ENCODE measurements around the gene B4GAT1. TPM values are rescaled to one million over a fixed set of nuclear protein-coding genes. Genes with fewer than 3 reads are reported as not detected.

B4GAT1 gene
- polyA plus RNA-seq, 1 of the 3 experiments (the other 2 are of a cell fraction), result 26.4 TPM

- H4K20me1 ChIP-seq (ENCODE audit: insufficient read depth), result no peaks in the 10 kb centered on the region; the same call in 1 of the 2 replicates
- 6% methylated on average over 14 of the region's 22 CpGs for WGBS (ENCODE audit: low lambda C conversion rate)
- H3F3A ChIP-seq (replicated peaks; ENCODE audit: insufficient read depth), result peaks cover 10% of the 10 kb centered on the region
- DNase-seq, result peak; percentile 94
- H3K79me2 ChIP-seq (ENCODE audit: insufficient read depth), result peaks cover 17% of the 10 kb centered on the region
- H3K4me2 ChIP-seq, result peak within 1 kb of the TSS; percentile 90
- POLR2A ChIA-PET, result interaction anchor here (0.7 to 3.2 kb wide), 4 partner anchors 24 to 69 kb away, joined by 3 to 33 read pairs (median 6); partner anchors contain the start of genes RAB1B and SLC29A2
- peak within 1 kb of the TSS; percentile 68 to 69 for H3K4me3 ChIP-seq (ENCODE audit: low read depth in 2 of 2, low read length in 1 of 2)
- CTCF ChIA-PET, result interaction anchor here (0.6 to 8.8 kb wide), 20 partner anchors 8 to 173 kb away, joined by 3 to 280 read pairs (median 5); partner anchors contain the start of genes B4GAT1, BRMS1, CD248 and RAB1B
- H3K9me2 ChIP-seq, result no peaks in the 10 kb centered on the region
- no peaks in the 10 kb centered on the region for H3K27me3 ChIP-seq (ENCODE audit: insufficient read depth)
- H3K9ac ChIP-seq, result peak within 1 kb of the TSS; percentile 87
- H2AFZ ChIP-seq (ENCODE audit: low read depth), result no peak within 1 kb of the TSS
- peaks cover 15 to 52% of the 10 kb centered on the region in 2 experiments for H3K36me3 ChIP-seq (replicated peaks in 1 of 2; ENCODE audit: control insufficient read depth in 1 of 2, insufficient read depth in 2 of 2, low read length in 1 of 2)
- H3K4me1 ChIP-seq (ENCODE audit: control insufficient read depth in 1 of 2, insufficient read depth in 2 of 2, low read depth in 1 of 2, low read length in 1 of 2), result peaks cover 27 to 44% of the 10 kb centered on the region in 2 experiments
- H3K9me3 ChIP-seq, result no peaks in the 10 kb centered on the region
- H3K27ac ChIP-seq (ENCODE audit: low read depth in 2 of 2, low read length in 1 of 2), result peak within 1 kb of the TSS; percentile 94
- TF ChIP-seq NFIC (IDR thresholded peaks at IDR 0.05; ENCODE audit: borderline replicate concordance), result 0 out of 2 replicates have a peak, but pooled peaks have one; percentile 45
- TF ChIP-seq JUND (IDR thresholded peaks at IDR 0.05), result peak; percentile 77
- peak; percentile 71 for TF ChIP-seq PBX3 (IDR thresholded peaks at IDR 0.05)
- TF ChIP-seq, protein P1, sequence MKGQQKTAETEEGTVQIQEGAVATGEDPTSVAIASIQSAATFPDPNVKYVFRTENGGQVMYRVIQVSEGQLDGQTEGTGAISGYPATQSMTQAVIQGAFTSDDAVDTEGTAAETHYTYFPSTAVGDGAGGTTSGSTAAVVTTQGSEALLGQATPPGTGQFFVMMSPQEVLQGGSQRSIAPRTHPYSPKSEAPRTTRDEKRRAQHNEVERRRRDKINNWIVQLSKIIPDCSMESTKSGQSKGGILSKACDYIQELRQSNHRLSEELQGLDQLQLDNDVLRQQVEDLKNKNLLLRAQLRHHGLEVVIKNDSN (IDR thresholded peaks at IDR 0.05; ENCODE audit: borderline replicate concordance, low read depth), result peak; percentile 63; the same call in 1 of the 2 replicates
- peak; percentile 60 for TF ChIP-seq GABPA (IDR thresholded peaks at IDR 0.05; ENCODE audit: low read depth)
- TF ChIP-seq, protein P2, sequence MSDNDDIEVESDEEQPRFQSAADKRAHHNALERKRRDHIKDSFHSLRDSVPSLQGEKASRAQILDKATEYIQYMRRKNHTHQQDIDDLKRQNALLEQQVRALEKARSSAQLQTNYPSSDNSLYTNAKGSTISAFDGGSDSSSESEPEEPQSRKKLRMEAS (IDR thresholded peaks at IDR 0.05; ENCODE audit: low read depth), result peak; percentile 85
- peak; percentile 95; the same call in 1 of the 2 replicates for TF ChIP-seq SIN3A (IDR thresholded peaks at IDR 0.05; ENCODE audit: borderline replicate concordance, low read depth, low read length)
- TF ChIP-seq TEAD4 (IDR thresholded peaks at IDR 0.05; ENCODE audit: borderline replicate concordance, insufficient read depth), result peak; percentile 46; the same call in 1 of the 2 replicates
- TF ChIP-seq YY1 (IDR thresholded peaks at IDR 0.05; ENCODE audit: low read depth), result no peak; the same call in none of the 2 replicates
- TF ChIP-seq FOXM1 (IDR thresholded peaks at IDR 0.05; ENCODE audit: low read depth), result no peak
- TF ChIP-seq RFX5 (IDR thresholded peaks at IDR 0.05; ENCODE audit: low read length), result peak; percentile 52; the same call in 1 of the 2 replicates
- peak; percentile 73; the same call in 1 of the 2 replicates for TF ChIP-seq FOSL2 (IDR thresholded peaks at IDR 0.05; ENCODE audit: borderline replicate concordance, low read depth)
- TF ChIP-seq ELF1 (IDR thresholded peaks at IDR 0.05), result peak; percentile 65; the same call in 1 of the 2 replicates
- peak; percentile 49; the same call in 1 of the 2 replicates for TF ChIP-seq REST (IDR thresholded peaks at IDR 0.05; ENCODE audit: low read depth, low read length)
- peak; percentile 63 for TF ChIP-seq POLR2AphosphoS5 (IDR thresholded peaks at IDR 0.05; ENCODE audit: low read depth, low read length)
- TF ChIP-seq MEF2A (IDR thresholded peaks at IDR 0.05; ENCODE audit: borderline replicate concordance, low read depth), result no peak
- TF ChIP-seq GATA2 (CRISPR knock-in tag; IDR thresholded peaks at IDR 0.05), result no peak
- peak; percentile 81; the same call in 1 of the 2 replicates for TF ChIP-seq MXI1 (IDR thresholded peaks at IDR 0.05; ENCODE audit: low read depth, low read length)
- peak; percentile 65 for TF ChIP-seq SMC3 (IDR thresholded peaks at IDR 0.05; ENCODE audit: low read depth, low read length)
- TF ChIP-seq CHD2 (IDR thresholded peaks at IDR 0.05; ENCODE audit: low read length, partially characterized antibody), result no peak
- no peak for TF ChIP-seq RCOR1 (IDR thresholded peaks at IDR 0.05; ENCODE audit: low read length)
- peak; percentile 74; the same call in 1 of the 2 replicates for TF ChIP-seq ZBTB33 (IDR thresholded peaks at IDR 0.05; ENCODE audit: borderline replicate concordance, low read depth)
- peak; percentile 47 to 78; a peak in 3 of 4 replicates for TF ChIP-seq EP300 (IDR thresholded peaks at IDR 0.05; ENCODE audit: borderline replicate concordance in 1 of 2, low read depth in 1 of 2, low read length in 1 of 2)
- peak; percentile 82 for TF ChIP-seq TAF1 (IDR thresholded peaks at IDR 0.05; ENCODE audit: borderline replicate concordance, low read depth, low read length)
- TF ChIP-seq TCF12 (IDR thresholded peaks at IDR 0.05), result peak; percentile 84
Observed at GRCh38 chr11:66336234-66337102, 11.0 kb downstream of the B4GAT1 start, which contains the start of gene RIN1. RIN1 (minus strand) TSS chr11:66336434; CDS start chr11:66336402, 32 bp downstream.

All from SK-N-SH (cell line).